DND-41 (cell line): ENCODE data around the gene NACA.

Experiments used
- ATAC-seq: fragments of 200-7000 bp; cut with Tn5 transposase; 3 replicates; pipeline ENCODE4 v1.9.1; 2021; ENCODE audit warnings: low read depth; ENCODE audit not compliant: insufficient read depth
- DNase-seq: peaks from one replicate; pipeline ENCODE4 v3.0.0-alpha.2; 2020
- H2AFZ ChIP-seq: 2 replicates; pipeline ENCODE4 v1.6.0; 2012; ENCODE audit warnings: low read depth, low read length
- H3K27ac ChIP-seq: 2 replicates; pipeline ENCODE4 v1.5.1; 2012; ENCODE audit warnings: low read length, inconsistent platforms
- H3K27me3 ChIP-seq: fragments of 200-600 bp; sonication (generic); 2 replicates; pipeline ENCODE4 v1.6.0; 2012; ENCODE audit warnings: low read length, mild to moderate bottlenecking, inconsistent platforms; ENCODE audit not compliant: insufficient read depth, poor library complexity
- H3K36me3 ChIP-seq: 2 replicates; pipeline ENCODE4 v1.5.1; 2012; ENCODE audit warnings: low read length, inconsistent platforms; ENCODE audit not compliant: insufficient read depth
- H3K4me1 ChIP-seq: 2 replicates; pipeline ENCODE4 v1.5.1; 2012; ENCODE audit warnings: mild to moderate bottlenecking, low read length; ENCODE audit not compliant: insufficient read depth
- H3K4me2 ChIP-seq: 2 replicates; pipeline ENCODE4 v1.6.0; 2012; ENCODE audit warnings: mild to moderate bottlenecking, moderate library complexity, low read length, inconsistent platforms; ENCODE audit not compliant: insufficient read depth
- H3K4me3 ChIP-seq, 2 experiments: fragments of 200-600 bp in 1 of 2; shearing (Covaris generic) in 1 of 2; 2 replicates each; pipeline ENCODE4 v1.5.1; 2012 to 2016; ENCODE audit warnings: inconsistent platforms in 2 of 2, low read length in 2 of 2, mild to moderate bottlenecking in 2 of 2, low read depth in 1 of 2, moderate library complexity in 1 of 2
- H3K79me2 ChIP-seq: 2 replicates; pipeline ENCODE4 v1.6.0; 2012; ENCODE audit warnings: low read length, inconsistent platforms; ENCODE audit not compliant: insufficient read depth
- H3K9ac ChIP-seq: 2 replicates; pipeline ENCODE4 v1.6.0; 2012; ENCODE audit warnings: low read depth, mild to moderate bottlenecking, inconsistent platforms, low read length, moderate library complexity
- H3K9me3 ChIP-seq: 2 replicates; pipeline ENCODE4 v1.5.1; 2012; ENCODE audit warnings: low read length, moderate library complexity, mild to moderate bottlenecking, inconsistent platforms; ENCODE audit not compliant: insufficient read depth, severe bottlenecking
- H4K20me1 ChIP-seq: 2 replicates; pipeline ENCODE4 v1.6.0; 2012; ENCODE audit warnings: low read length; ENCODE audit not compliant: insufficient read depth
- CTCF ChIP-seq: IDR thresholded peaks from 2 replicates; pipeline ENCODE4 v1.5.1; 2012; ENCODE audit warnings: borderline replicate concordance, low read length, moderate library complexity, mild to moderate bottlenecking; ENCODE audit not compliant: poor library complexity, severe bottlenecking; ENCODE audit errors: extremely low read depth
- EZH2 ChIP-seq: IDR thresholded peaks from 3 replicates; pipeline ENCODE4 v1.6.1; 2012; ENCODE audit warnings: borderline replicate concordance, low read depth, mild to moderate bottlenecking, moderate library complexity, low read length, inconsistent platforms; ENCODE audit not compliant: severe bottlenecking

Gene NACA

GRCh38 chr12:56719056-56719455 is 6.0 kb downstream of the NACA start:
- peak; percentile 3 for DNase-seq
- Histone ChIP-seq H3K79me2 (peaks cover 96% of the 10 kb centered on the region), H3K27ac (no peak overlapping the region), H3K27me3 (no peaks in the 10 kb centered on the region), H3K4me1 (peaks cover 54% of the 10 kb centered on the region), H3K36me3 (peaks cover 88% of the 10 kb centered on the region), H3K4me2 (peak overlapping the region; percentile 8; the same call in 1 of the 2 replicates), H3K4me3 (no peak overlapping the region), H3K9me3 (no peaks in the 10 kb centered on the region), H4K20me1 (peaks cover 91% of the 10 kb centered on the region), H3K9ac (no peak overlapping the region), H2AFZ (no peak overlapping the region)
- no peak for TF ChIP-seq CTCF
- no peak for TF ChIP-seq EZH2
- no peak for ATAC-seq

GRCh38 chr12:56718636-56719035 is 6.5 kb downstream of the NACA start:
- ATAC-seq: no peak
- Histone ChIP-seq H3K9me3 (no peaks in the 10 kb centered on the region), H2AFZ (no peak overlapping the region), H3K27me3 (no peaks in the 10 kb centered on the region), H4K20me1 (peaks cover 89% of the 10 kb centered on the region), H3K9ac (no peak overlapping the region), H3K36me3 (peaks cover 88% of the 10 kb centered on the region), H3K4me3 (no peak overlapping the region), H3K79me2 (peaks cover 92% of the 10 kb centered on the region), H3K4me2 (no peak overlapping the region), H3K4me1 (peaks cover 50% of the 10 kb centered on the region), H3K27ac (no peak overlapping the region)
- peak; percentile 3 for DNase-seq
- TF ChIP-seq EZH2 (no peak), CTCF (no peak)

GRCh38 chr12:56718149-56718548 is 7.0 kb downstream of the NACA start:
- TF ChIP-seq EZH2 (no peak), CTCF (no peak)
- DNase-seq (peak; percentile 5), ATAC-seq (no peak)
- H3K9ac ChIP-seq: no peak overlapping the region
- no peak overlapping the region for H2AFZ ChIP-seq
- H3K27ac ChIP-seq: no peak overlapping the region
- peaks cover 88% of the 10 kb centered on the region for H3K36me3 ChIP-seq
- no peak overlapping the region for H3K4me2 ChIP-seq
- peaks cover 45% of the 10 kb centered on the region for H3K4me1 ChIP-seq
- no peak overlapping the region for H3K4me3 ChIP-seq
- peaks cover 89% of the 10 kb centered on the region for H4K20me1 ChIP-seq
- no peaks in the 10 kb centered on the region for H3K9me3 ChIP-seq
- peaks cover 87% of the 10 kb centered on the region for H3K79me2 ChIP-seq
- no peaks in the 10 kb centered on the region for H3K27me3 ChIP-seq
